Measurements from ENCODE around the gene PAPPA2. TPM values are rescaled to one million over a fixed set of nuclear protein-coding genes. Genes with fewer than 3 reads are reported as not detected.

The PAPPA2 gene
- total RNA-seq, 4 donors from 2014 or later = 0.35 to 32.2 (median 1.1) TPM

DNA sequence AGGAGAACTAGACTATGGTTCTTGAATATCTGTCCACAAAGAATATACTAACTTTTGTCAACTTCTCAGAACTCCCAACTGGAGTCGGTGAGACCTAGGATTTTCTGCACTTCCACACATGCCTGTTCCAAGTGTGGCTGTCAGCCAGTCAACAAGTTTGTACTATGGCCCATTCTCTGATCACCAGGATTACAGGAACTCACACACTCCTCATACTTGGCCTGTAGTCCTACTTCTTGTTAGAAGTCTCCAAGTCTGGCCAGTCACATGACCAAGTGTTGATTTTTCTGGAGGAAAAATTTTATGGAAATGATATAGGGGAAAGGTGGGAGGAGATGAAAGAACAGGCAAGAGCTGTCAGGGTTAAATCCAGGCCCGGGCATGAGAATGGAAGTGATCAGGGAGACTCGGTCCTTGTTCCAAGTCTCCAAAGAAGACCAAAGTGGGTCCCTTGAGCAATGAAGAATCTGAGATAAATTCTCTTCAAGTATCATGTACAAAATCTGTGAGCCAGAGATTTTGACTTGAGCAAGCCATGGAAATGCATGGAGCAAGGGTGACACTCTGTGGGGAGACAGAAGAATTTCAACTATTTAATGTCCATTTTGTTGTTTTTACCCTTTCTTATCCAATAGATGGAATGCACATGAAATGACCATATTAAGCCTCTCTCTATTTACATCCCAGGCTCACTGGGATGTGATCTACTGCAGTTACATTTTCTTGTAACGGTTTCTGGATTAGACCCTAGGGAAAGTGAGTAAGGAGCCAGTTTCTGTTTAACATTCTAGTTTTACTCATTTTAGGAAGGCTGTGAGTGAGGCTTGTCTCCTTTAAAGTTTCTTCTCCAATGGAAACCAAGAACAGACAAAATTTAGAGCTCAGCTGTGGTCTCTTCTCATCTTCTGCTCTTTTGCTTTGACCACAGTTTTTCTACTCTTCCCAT lies 380.6 kb downstream of the PAPPA2 start:
- DNase-seq = no peak
- no peak for TF ChIP-seq POLR2A (IDR thresholded peaks at IDR 0.05)
- TF ChIP-seq, protein P1, sequence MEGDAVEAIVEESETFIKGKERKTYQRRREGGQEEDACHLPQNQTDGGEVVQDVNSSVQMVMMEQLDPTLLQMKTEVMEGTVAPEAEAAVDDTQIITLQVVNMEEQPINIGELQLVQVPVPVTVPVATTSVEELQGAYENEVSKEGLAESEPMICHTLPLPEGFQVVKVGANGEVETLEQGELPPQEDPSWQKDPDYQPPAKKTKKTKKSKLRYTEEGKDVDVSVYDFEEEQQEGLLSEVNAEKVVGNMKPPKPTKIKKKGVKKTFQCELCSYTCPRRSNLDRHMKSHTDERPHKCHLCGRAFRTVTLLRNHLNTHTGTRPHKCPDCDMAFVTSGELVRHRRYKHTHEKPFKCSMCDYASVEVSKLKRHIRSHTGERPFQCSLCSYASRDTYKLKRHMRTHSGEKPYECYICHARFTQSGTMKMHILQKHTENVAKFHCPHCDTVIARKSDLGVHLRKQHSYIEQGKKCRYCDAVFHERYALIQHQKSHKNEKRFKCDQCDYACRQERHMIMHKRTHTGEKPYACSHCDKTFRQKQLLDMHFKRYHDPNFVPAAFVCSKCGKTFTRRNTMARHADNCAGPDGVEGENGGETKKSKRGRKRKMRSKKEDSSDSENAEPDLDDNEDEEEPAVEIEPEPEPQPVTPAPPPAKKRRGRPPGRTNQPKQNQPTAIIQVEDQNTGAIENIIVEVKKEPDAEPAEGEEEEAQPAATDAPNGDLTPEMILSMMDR (IDR thresholded peaks at IDR 0.05) = peak in 3 of 6 experiments; percentile 32 to 39 (median 36)
- no peaks in the 10 kb centered on the region for H3K27me3 ChIP-seq
- no peaks in the 10 kb centered on the region for H3K9me3 ChIP-seq
- no peak overlapping the region for H3K4me3 ChIP-seq
- no peak overlapping the region for H3K27ac ChIP-seq
- H3K36me3 ChIP-seq = no peaks in the 10 kb centered on the region
- no peaks in the 10 kb centered on the region for H3K4me1 ChIP-seq

DNA sequence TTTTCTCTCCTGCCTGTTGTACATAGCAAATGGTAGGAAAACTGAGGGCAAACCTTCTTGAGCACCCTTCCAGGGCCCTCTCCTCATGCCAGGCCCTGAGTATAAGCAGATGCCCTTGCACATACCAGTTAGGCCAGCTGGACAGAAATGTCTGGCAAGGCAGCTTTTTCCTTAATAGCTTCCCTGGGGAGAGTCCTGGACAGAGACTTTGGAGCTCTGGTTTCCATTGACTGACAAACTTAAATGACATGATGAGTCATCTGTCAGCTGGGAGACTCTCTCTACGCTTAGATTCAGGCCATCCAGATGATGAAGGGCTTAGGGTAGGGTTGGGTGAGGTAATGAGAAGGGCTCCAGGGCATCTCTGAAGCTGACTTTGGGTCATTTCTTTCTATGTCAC lies 384.1 kb downstream of the PAPPA2 start:
- H3K9me3 ChIP-seq = no peaks in the 10 kb centered on the region
- no peaks in the 10 kb centered on the region for H3K4me1 ChIP-seq
- no peak overlapping the region for H3K4me3 ChIP-seq
- TF ChIP-seq, protein P1 (IDR thresholded peaks at IDR 0.05) = no peak
- TF ChIP-seq POLR2A (IDR thresholded peaks at IDR 0.05) = no peak
- DNase-seq = no peak
- no peak overlapping the region for H3K27ac ChIP-seq
- no peaks in the 10 kb centered on the region for H3K36me3 ChIP-seq
- no peaks in the 10 kb centered on the region for H3K27me3 ChIP-seq

DNA sequence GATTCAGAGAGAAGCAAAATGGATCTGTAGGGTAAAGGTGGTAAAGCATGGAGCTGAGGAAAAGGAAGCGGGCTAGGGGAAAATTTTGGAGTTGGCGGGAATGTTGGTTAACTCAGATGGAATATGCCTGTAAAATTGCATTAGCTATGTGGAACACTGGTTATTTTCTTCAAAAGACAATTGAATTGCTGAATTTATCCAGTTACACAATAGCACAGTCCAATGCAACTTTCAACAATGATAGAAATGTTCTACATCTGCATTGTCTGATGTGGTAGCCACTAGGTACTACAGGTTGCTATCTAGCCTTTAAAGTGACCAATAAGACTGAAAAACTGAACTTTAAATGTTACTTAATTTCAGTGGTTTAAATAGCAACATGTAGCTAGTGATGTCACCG lies 386.3 kb downstream of the PAPPA2 start:
- Histone ChIP-seq H3K27ac (no peak overlapping the region), H3K4me1 (no peaks in the 10 kb centered on the region), H3K27me3 (no peaks in the 10 kb centered on the region), H3K9me3 (no peaks in the 10 kb centered on the region), H3K4me3 (no peak overlapping the region), H3K36me3 (no peaks in the 10 kb centered on the region)
- no peak for DNase-seq
- no peak for TF ChIP-seq POLR2A (IDR thresholded peaks at IDR 0.05)
- TF ChIP-seq, protein P1 (IDR thresholded peaks at IDR 0.05) = no peak

DNA sequence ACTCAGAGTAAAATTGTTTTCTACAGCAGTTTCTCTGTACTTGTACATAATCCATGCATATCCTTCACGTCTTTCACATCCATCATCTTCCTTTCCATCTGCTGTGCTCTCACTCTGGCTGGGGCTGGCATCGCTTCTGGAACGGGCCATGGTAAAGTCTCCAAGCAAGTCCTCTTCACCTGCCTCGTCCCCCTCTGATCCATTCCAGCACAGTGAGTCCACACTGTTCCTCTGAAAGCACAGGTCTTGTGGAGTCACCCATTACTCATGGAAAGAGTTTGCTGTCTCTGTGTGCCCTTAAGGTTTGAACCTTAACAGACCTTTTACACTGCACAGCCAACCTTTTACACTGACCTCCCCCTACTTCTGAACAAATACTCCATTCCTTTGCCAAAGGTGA lies 387.9 kb downstream of the PAPPA2 start:
- TF ChIP-seq, protein P1 (IDR thresholded peaks at IDR 0.05) = no peak
- no peak for TF ChIP-seq POLR2A (IDR thresholded peaks at IDR 0.05)
- Histone ChIP-seq H3K27ac (no peak overlapping the region), H3K9me3 (no peaks in the 10 kb centered on the region), H3K4me1 (no peaks in the 10 kb centered on the region), H3K36me3 (no peaks in the 10 kb centered on the region), H3K27me3 (no peaks in the 10 kb centered on the region), H3K4me3 (no peak overlapping the region)
- no peak for DNase-seq

DNA sequence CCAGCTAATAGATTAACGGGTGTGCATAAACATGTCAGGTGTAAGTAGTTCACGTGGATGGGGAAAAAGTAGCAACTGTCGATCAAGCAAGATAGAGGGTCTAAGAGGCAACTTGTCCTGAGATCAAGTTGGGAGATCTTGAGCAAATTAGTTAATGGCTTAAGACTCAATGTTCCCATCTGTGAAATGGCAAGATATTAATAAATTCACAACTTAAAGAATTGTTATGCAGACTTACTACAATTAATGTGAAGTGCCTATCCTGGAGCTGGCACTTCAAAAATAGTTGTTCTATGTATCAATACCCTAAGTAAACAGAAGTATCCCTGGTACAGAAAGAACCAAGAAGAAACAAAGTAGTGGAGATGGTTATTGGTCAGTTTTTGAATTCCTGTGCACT lies 389.1 kb downstream of the PAPPA2 start:
- H3K36me3 ChIP-seq = no peaks in the 10 kb centered on the region
- no peak overlapping the region for H3K27ac ChIP-seq
- no peaks in the 10 kb centered on the region for H3K4me1 ChIP-seq
- H3K27me3 ChIP-seq = no peaks in the 10 kb centered on the region
- no peaks in the 10 kb centered on the region for H3K9me3 ChIP-seq
- DNase-seq = no peak
- H3K4me3 ChIP-seq = no peak overlapping the region
- TF ChIP-seq, protein P1 (IDR thresholded peaks at IDR 0.05) = no peak
- TF ChIP-seq POLR2A (IDR thresholded peaks at IDR 0.05) = no peak
